Measurements from ENCODE around the gene ANXA3.

The ANXA3 gene

DNA sequence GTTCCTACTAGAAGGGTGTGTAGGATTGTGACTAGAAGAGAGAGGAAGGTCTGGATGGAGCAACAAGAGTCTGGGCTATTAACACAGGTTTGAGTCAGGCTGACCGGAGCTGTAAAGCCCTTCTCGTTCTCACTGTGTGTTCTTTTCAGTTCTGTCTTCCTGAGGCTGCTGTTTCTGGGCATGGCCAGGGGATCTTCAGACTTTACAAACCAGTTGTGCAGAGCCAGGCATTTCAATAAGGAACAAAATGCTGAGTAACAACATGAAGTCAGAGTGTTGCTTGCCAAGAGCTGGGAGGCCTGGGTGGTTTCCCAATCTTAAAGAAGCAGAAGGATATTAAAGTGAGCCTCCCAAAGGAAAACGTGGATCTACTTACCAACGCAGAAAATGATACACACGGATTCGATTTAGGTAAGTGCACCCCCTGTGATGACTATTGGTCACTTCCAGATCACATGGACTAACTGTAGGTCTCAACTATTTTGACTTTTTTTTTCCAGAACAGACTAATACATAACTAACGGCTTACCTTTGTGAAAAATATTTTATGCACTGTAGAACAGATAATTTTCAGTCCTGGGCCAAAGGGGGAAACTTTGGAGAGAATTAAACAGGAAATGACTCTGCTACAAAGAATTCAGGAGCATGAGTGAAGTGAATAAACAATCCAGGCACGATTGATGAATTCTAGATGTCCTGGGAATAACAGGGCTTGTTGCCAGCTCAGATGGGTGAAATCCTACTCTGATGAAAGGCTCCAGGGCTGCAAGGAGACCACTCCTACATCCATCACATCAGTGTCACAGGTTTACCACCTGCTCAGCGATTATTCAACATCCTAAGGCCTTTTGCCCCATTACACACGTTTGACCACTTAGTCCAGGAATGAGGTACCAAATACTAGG lies 94.5 kb downstream of the ANXA3 start:
- no peak for DNase-seq

DNA sequence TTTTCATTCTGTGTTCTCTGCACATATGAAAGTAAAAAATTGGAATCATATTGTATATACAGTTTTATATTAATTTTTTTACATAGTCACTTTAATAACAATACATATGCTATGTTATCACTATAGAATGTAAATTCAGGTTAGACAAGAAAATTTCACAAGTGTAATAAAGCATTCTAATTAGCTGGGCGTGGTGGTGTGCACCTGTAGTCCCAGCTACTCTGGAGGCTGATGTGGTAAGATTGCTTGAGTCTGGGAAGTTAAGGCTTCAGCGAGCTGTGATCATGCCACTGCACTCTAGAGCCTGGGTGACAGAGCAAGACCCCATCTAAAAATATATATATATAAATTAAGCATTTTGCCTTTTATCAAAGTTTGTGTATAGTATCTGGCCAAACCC lies 95.7 kb downstream of the ANXA3 start:
- DNase-seq: no peak

DNA sequence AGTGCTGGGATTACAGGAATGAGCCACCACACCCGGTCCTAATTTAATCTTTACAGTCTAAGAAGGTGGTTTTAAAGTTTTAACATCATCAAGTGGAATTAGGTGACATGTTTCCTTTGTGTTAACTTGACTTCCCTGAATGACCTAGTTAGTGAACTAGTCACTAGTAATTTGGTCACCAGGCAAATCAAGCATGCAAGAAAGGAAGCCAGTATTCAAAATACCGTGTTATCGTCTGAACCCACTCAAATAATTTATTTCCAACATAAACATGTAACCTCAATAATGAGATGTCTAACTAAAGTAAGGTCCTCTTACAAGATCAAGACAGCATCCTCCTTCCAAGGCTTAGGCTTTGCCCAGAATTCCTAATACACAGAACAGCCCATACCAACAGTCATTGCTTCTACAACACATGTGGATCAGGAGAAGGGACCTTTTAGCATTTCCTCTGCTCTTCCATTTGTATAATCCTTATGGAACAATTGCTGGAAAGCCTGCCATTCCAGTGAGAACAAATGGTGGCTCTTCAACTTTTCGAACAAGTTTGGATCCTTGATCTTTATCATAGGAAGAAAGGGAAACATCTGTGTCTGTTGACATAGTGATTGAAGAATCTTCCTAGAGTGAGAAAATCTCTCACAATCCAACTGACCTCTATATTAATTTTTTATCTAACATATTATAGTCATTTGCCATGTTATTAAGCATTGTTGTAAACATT lies 97.2 kb downstream of the ANXA3 start:
- no peak for DNase-seq

DNA sequence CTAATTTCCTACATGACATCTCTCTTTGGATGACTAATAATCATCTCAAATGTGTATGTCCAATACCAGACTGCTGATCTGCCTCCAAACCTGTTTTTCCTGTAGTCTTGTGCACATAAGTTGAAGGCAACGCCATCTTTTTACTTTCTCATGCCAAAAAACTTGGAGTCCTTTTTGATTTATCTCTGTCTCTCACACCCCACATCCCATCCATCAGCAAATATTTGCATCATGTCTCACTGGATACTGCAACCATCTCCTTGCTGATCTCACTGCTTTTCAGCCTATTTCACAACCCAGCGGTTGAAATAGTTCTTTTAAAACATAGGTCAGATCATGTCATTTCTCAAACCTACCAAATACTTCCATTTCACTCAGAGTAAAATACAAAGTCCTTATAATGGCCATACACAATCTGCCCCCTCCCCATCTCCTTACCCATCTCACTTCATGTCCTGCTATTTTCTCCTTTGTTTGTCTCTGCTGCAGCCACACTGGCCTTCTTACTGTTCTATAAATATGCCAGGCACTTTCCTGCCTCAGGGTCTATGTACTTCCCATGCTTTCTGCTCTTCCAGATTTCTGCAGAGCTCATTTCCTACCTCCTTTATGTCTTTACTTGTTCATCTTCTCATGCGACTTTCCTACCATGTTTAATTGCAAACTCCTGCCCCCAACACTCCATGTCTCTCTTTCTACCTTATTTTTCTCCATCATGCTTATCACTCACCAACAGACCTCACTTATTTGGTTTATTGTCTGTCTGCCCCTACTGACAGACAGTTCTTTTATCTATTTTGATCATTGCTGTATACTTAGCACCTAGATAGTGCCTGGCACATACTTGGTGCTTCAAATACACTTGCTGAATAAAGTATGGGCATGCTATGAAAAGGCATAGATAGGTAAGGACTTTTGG lies 98.8 kb downstream of the ANXA3 start:
- DNase-seq: no peak

DNA sequence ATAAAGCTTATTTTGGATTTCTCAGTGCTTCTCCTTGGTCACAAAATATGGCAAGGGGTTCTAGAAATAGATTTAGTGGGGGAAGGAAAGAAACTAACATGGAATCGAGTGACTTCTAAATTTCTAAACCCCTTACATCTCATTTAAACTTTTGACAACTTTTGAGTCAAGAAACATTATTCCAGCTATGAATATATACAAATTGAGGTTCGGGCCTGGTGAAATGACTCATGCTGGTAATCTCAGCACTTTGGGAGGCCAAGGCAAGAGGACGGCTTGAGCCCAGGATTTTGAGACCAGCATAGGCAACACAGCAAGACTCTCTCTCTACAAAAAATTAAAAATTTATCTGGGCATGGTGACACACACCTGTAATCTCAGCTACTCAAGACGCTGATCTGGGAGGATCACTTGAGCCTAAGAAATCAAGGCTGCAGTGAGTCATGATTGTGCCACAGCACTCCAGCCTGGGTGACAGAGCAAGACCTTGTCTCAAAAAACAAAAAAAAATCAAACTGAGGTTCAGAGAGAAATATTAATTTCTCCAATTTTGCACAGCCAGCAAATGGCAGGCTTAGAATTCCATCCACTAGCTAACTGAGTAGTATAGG lies 99.8 kb downstream of the ANXA3 start:
- DNase-seq: no peak

- DNase-seq: no peak
Observed at GRCh38 chr4:78652282-78652876, 100.8 kb downstream of the ANXA3 start.

- DNase-seq: no peak
Observed at GRCh38 chr4:78653655-78654054, 102.1 kb downstream of the ANXA3 start.

GRCh38 chr4:78654807-78655206 lies 103.2 kb downstream of the ANXA3 start:
- DNase-seq: no peak

GRCh38 chr4:78656968-78657445 lies 105.4 kb downstream of the ANXA3 start:
- no peak for DNase-seq

DNA sequence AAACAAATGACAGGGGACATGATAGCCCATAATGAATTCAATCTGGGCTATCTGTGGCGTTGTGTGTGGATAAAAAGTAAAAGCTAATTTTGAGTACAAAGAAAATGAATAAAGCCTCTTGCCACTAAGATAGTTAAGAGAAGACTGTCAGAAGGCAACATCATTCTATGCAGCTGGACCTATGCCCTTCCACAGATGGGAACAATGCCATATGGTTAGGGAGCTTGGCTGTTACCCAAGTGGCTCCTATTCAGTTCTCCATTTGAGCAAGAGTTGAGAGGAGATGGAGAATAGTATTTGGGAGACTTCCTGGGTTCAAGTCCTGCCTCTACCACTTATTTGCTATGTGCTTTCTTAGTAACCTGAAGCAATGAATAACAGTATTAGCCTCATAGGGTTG lies 107.7 kb downstream of the ANXA3 start:
- DNase-seq: peak; percentile 19

DNA sequence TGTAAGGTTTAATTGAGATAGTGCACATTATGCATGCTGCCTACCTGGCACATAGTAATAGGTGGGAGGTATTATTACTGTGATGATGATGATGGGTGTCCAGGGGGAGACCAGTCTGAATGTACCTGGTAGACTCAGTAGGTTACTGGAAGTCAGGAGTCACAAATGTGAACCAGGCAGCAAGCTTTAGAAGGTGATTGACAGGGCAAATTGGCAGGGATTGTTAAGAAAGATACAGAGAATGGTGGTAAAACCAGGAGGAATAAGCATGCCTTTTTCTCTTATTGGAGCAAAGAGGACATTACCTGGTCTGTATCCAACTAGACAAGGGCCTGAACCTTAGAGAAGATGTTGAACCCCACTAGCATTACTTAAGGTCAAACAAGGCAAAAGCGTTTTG lies 108.1 kb downstream of the ANXA3 start:
- DNase-seq: no peak
